Measurements from ENCODE around the gene SEC16A.

DNA sequence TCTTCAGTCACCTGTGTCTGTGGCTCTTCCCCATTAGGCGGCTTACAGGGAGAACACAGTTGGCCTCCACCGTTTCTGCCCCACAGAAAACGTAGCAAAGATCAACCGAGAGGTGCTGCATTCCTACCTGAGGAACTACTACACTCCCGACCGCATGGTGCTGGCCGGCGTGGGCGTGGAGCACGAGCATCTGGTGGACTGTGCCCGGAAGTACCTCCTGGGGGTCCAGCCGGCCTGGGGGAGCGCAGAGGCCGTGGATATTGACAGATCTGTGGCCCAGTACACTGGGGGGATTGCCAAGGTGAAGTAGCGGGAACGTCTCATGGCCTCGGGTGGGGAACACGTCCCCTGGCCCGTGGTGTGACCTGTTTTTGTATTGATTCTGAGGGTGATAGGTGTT, 65.9 kb downstream of the SEC16A start:
- TF ChIP-seq, protein P1, sequence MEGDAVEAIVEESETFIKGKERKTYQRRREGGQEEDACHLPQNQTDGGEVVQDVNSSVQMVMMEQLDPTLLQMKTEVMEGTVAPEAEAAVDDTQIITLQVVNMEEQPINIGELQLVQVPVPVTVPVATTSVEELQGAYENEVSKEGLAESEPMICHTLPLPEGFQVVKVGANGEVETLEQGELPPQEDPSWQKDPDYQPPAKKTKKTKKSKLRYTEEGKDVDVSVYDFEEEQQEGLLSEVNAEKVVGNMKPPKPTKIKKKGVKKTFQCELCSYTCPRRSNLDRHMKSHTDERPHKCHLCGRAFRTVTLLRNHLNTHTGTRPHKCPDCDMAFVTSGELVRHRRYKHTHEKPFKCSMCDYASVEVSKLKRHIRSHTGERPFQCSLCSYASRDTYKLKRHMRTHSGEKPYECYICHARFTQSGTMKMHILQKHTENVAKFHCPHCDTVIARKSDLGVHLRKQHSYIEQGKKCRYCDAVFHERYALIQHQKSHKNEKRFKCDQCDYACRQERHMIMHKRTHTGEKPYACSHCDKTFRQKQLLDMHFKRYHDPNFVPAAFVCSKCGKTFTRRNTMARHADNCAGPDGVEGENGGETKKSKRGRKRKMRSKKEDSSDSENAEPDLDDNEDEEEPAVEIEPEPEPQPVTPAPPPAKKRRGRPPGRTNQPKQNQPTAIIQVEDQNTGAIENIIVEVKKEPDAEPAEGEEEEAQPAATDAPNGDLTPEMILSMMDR (IDR thresholded peaks at IDR 0.05): no peak
- TF ChIP-seq POLR2A (IDR thresholded peaks at IDR 0.05): no peak
